Stimulated activated CD4-positive, alpha-beta T cell treated with anti-CD3 and anti-CD28 coated beads, Interleukin-4, amount 100 ng/mL, for 48 hours (primary cell): ENCODE results near the gene OTUD5.
A peak's percentile ranks its signal among the peaks of the same experiment; 100 is the strongest.

Experiments
- DNase-seq, 2 donors: peaks; one replicate each; pipeline ENCODE4 v3.0.0-alpha.2; 2020; ENCODE audit warnings: low read depth in 2 of 2

Gene OTUD5

DNA sequence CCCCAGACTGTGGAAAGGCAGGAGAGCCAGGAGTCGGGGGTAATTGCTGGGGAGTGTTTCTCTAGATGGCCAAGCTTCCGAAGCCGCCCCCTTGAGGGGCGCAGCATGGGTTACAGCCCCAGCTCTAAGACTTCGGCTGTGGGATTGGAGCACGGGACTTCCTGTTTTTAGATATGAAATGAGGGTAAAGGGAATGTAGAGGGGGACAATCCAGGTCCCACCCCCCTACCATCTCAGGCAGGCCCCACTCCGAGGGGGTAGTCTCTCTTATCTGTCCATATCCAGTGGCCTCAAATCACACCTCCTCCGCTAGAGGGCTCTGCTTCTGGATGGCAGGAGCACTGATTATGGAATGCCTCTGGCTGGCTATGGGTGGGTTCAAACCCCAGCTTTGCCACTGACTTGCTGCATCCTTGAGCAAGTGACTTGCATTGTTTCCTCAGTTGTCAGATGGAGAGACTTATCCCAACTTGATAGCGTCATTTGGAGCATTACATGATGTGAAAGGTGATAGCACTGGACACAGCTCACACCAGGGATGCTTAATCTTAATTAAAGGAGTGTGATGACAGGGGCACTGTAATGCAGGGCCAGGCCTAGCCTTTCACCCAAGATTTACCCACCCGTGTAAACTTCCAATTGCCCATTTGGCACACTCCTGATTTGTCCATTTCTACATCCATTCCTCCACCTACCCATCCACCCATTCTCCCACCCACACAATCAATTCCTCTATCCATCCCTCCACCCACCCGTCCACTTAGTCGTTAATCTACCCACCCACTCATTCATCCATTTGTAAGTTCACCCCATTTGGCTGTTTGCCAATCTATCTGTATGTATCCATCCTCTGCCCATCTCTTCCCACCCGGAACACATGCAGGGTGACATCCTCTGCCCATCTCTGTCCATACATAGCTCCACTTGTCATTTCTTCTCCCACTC lies 15.1 kb upstream of the OTUD5 start:
- DNase-seq, result no peak

DNA sequence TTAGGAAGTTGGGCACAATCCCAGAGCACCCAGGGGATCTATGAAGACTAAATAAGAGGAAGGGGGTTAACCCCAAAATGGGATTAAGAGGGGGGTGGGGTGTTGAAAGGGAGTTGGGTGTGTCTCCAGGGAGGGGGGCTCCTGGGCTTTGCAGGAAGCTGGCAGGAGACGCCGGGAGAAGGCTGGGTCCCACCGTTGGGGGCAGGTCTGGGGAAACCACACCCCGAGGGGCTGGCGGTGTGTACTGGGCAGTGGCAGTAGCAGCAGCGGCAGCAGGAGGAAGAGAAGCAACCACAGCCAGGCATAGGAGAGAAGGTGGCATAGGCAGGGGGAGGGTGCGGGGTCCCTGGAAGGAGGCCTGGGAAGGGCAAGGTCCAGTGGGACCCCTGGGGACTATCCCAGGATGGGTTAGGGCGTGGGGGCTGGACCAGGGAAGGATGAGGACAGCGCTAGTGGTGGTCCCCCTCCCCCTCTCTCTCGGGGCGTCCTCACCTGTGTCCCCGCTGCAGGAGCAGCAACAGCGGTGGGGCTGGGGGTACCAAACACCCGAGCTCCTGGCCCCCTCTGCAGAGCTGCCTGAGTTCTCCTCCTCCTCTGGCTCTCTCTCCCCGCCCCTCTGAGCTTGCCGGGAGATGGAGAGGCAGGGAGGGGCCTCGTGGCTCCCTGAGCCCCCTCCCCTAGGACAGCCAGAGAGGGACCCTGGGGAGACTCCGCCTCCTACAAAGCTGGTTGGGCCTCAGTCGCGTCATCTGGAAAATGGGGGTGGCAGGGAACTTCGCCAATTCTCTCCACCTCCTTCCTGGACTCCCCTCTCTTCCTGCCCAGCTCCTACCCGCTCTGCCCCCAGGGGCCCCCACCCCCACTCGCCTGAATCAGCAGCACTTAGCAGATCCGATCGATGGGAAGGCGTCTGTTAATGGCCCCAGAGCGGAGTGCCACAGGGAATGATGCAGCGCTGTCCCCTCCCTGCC lies 14.1 kb upstream of the OTUD5 start, which contains the start of gene KCND1:
KCND1 (minus strand) TSS at position 596 of the 971 bp plus-strand sequence. CDS start 1,573 bp downstream, outside the sequence.
- DNase-seq, result no peak

DNA sequence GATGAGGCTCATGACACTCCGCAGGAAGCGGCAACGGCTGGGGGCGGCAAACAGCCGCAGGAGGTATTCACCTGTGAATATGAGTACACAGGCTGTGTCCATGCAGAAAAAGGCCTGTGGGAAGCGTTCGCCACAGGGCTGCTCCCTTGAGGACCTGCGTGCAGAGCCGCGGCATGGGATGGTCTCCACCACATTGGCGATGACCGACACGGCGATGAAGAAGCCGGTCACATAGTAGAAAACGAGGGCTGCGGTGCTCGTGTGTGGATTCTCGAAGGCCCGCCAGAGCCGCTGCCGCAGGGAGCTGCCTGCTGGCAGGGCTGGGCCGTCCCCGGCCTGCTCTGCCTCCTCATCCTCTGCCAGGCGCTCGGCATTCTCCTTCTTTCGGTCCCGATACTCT lies 12.1 kb upstream of the OTUD5 start:
- no peak for DNase-seq

DNA sequence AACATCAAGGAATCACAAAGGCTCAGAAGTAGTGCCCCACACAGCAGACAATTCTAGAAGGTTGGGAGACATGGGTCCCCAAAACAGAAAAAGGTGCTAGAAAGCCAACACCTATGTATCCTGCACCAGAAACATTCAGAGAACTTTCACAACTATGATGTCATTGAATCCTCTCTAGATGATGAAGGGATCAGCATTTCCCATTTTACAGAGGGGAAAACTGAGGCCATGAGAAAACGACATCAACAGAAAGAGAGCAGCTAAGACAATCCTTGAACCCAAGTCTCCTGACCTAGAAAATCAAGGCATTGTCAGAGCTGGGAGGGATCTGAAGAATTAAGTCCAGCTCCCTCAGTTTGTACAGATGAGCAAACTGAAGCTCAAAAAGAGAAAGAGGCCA lies 11.0 kb upstream of the OTUD5 start:
- DNase-seq, result no peak

DNA sequence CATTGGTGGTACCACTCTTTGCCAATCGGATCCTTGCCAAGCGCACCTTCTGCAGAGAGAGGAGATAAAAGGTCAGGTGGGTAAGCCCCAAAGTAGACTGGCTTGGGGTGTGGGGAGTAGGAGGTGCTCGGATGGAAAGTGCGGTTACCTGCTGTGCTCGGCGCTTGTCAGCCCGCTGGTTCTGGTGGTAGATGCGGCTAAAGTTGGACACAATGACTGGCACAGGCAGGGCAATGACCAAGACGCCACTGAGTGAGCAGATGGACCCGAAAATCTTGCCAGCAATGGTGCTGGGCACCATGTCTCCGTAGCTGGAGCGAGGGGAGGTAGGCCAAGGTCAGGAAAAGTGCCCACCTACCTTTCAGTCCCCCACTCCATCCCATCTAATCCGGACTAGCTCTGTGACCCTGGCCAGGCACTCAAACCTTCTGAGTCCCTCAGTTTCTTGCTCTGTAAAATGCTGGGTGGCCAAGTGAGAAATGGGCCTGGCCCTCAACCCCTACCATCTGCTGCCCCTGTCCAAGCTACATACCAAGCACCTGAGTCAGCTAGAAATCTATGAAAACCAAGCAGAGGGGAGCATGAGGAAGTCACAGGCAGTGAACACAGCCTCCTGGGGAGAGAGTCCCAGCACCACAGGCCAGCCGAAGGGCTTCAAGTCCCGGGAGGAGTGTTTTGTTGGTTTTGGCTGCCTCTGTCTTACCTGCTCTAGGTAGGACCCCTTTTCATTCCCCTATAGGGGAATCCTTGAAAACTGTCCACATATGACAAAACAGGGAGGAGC lies 9.6 kb upstream of the OTUD5 start:
- DNase-seq, result no peak

DNA sequence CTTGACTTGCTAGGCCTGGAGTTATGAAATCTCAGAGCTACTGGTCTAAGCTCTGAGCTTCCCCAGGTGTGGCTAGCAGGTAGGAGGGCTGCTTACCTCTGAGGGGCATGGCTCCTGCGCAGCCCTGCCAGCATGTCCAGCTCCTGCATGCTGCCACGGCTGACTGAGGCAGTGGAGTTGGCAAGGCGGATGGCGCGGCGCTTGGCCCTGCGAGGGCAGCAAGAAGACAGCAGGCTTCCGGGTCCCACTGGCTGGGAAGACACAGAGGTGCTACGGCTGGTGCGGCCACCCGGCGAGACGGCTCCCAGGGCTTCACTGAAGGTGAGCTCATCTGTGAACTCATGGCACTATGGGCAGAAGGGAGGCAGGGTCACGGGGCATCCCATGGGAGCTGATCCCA lies 8.6 kb upstream of the OTUD5 start:
- no peak for DNase-seq

DNA sequence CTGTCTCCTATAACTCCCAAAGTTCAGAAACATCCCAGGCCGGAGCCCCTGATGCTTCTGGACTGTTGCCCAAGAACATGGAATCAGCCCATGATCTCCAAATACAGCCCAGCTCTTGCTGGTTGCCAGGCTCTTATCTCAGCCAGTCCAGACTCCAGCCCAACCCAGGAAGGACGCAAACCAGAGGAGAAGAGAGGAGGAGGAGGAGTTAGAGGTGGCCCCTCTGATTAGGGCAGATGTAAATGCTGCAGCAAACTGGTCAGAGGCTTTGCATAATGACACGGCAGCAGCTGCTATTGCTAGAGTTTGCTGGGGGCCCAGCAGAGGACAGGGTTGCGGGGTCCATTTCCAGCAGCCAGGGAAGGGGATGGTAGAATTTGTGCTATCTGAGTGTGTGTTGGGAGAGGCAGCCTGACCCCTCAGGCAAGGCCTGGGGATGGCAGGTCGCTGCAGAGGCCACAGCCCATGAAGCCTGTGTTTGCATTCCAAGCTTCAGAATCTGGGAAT lies 4.2 kb upstream of the OTUD5 start:
- no peak for DNase-seq

DNA sequence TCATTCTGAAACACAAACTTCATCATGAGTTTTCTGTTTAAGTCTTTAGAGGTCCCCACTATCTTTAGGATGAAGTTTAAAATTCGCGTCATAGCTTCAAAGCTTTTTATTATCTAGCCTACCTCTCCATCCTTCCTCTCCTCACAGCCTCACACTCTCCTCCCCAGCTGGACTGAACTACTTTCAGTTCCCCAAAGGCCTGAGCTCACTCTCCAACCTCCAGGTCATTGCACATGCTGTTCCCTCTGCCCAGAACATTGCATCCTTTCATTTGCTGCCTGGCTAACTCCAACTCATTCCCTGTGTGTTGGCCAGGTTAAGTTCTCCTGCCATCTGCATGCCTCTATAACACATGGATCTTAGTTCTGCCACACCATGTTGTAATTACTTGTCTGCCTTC lies 2.9 kb upstream of the OTUD5 start:
- DNase-seq, result no peak

DNA sequence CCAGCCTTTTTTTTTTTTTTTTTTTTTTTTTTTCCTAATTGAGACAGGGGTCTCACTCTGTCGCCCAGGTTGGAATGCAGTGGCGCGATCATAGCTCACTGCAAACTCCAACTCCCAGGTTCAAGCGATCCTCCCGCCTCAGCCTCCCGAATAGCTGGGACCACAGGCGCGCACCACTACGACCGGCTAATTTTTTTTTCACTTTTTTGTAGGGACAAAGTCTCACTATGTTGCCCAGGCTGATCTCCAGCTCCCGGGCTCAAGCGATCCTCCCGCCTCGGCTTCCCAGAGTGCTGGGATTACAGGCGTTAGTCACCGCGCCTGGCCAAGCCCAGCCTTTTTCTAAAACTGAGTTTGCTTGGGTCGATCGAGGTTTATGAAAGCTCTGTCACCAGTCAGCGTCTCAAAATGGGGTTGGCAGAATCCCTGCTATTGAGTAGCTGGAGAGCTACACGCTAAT lies 1.3 kb upstream of the OTUD5 start:
- DNase-seq, result no peak

DNA sequence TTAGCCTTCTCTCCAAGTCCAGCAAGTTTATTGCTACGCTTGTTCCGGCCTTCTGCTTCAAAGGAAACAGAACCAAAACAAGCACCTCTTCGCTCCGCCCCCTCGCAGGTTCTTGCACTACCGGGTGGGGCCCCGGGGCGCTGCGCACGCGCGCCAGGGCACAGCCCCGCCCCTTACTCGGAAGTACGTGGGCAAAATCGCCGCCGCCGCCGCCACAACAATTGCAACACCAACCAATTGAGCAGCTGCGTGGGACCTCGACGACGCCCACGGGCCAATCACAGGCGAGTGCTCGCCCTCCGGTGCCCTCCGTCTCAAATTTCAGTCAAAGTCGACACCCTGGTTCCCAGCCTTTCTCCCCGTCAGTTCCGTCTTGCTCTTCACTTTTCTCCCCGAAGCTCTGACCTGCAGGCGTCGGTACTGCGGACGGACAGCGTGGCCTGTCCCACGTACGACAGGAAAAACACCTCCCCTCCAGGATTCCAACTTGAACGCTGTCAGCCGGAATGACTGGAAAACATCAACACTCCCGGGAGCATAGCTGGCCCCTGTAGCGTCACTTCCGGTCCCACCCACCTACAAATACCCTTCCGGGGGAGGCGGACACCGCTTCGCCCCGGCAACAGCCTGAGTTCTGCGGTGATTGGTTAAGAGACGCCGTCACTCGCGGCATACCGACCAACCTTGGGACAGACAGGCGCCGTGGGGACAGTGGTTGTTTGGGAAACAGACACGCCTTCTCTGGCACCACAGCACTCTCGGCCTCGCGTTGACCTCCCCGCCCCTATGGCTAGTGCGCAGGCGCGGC lies 624 bp upstream of the OTUD5 start:
- peak; percentile 79 to 87 for DNase-seq

DNA sequence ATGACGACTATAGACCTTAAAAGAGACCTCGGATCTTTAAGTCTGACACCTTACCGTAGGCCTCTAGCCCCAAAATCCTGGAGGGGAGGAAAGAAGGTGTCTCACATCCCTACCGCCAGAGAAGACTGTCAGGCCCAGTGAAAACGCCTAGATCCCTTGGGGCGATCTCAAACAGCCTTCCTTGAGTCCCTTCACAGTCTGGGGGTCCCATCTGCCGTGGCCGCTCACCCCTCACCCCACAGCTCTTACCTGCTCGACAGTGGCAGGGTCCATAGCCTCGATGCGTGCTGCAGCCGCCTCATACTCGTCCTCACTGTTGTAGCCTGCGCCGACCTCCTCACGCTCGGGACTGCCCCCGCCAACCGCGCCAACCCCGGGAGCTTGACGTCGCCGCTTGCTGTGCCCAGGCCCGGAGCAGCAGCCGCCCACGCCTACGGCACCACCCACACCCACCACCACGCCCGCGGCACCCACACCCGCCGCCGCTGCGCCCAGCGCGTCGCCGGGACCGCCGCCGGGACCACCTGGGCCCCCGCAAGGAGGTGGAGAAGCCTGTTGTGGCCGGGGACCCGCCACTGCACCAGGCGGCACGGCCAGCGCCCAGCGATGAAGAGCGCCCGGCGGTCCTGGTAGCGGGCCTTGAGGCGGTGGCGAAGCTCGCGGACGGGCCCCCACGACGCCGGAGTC lies 536 bp downstream of the OTUD5 start:
- DNase-seq, result peak in 1 of 2 donors; percentile 37

DNA sequence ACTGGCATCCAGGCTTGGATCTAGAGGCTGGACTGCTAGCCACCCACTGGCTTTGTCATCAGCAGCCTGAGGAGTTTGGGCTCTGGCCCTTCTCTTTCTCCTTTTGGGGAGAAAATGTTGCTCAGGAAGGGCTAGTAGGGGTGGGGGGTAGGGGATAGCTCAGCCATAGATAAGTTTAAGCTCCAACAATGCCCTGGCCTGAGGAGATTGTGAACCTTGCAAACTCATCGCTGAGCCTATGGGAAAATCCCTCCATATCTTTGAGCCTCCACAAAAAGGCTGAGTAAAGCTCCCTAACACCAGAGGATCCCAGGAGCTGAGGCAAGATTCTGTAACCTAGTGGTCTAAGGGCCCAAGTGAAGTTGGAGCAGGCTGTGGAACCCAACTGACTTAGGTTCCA lies 8.8 kb downstream of the OTUD5 start:
- no peak for DNase-seq

DNA sequence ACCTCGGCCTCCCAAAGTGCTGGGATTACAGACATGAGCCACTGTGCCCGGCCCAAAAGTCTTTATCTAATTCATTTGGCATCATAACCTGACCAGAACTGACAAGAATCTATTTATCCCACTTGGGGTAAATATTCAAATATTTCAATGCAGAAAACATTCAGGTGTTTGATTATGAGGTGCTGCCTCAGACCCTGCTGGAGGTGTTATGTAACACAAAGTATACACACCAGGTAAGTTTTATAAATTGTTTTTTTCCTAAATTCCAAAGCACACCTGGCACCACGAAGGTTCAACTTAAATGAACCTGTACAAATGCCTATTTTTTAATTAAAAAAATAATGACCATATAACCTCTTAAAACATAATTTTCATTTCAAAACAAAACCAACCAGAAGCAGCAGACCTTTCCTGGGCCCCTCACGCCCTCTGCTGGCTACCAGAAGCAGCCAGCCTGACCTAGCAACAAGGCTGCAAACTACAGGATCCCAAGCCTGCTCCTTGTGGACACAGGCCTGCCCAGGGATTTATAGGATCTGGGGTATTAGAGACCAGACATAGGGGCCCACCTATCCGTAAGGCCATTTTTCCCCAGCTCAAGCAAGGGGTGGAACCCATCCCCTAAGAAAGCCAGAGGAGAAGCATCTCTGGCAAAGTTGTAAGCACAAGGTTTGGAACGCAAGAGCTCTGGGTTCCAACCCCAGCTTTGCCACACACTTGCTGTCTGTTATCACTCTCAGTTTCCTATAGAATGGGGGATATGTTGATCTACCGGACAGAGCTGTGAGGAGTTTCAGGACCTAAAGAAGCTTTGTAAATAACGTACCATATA lies 11.7 kb downstream of the OTUD5 start:
- DNase-seq, result no peak

DNA sequence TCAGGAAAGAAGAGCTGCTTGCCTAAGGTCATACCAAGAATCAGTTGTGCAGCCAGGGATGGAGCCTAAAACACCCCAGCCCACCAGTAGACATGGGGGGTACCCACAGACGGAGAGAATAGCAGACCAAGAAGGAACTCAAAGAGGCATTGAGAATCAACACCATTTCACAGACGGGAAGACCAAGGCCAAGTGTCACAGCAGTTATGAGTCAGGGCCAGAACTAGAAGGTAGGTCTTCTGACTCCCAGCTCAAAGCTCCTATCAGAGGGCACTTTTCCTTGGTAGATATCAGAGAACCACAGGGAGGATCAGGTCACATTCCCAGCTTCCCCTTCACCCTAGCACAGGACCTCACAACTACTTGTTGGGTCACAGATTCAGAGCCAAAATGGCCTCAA lies 14.5 kb downstream of the OTUD5 start:
- no peak for DNase-seq

DNA sequence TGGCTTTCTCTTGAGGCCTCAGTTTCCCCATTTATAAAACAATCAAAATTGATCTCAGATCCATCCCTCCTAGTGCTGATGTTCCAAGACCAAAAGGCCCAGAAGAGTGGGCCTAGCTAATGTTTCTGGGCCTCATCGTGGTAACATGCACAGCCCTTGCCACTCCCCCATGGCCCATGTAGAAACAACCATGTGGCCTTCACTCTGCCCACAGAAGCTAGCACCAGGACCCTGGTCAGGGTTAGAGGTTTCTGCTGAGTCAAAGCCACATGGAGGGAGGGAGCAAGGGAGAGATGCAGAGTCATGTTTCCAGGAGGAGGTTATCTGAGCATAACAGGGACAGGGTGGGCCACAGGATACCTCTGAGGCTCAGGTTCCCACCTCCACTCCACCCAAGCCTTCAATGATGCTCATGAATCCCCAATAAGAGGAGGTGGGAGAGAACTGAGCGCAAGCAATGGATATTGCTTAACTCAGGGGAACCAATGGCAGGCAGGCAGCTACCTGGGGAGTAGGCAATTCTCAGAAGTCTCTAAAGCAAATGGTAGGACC lies 16.9 kb downstream of the OTUD5 start:
- no peak for DNase-seq

DNA sequence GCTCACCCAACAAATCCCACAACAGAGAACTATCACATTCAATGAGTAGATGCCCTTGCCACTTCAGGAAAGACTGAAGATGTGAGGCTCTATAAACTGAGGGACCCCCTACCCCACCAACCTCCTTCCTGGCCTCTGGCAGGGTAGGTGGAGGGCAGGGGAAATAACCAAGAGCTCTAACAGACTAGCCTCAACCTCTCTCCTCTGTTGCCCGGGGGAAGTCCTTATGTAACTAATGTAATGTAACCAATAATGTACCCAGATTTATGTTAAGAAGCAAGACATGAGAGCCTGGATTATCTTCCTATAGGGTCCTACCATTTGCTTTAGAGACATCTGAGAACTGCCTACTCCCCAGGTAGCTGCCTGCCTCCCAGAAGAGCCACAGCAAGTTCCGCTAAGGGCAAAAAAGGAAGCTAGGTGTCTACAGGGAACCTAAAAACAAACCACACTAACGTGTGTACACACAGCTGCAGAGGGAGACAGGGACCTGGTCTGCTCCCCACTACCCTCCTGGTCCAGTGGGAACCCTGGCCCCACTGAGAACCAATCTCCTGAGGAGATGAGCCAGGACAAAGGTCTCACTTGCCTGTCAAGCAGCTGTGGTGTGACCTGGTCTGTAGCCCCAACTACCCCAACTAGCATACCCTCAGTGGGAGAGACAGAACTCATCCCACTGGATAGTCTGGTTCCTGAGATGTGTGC lies 17.7 kb downstream of the OTUD5 start:
- DNase-seq, result no peak

DNA sequence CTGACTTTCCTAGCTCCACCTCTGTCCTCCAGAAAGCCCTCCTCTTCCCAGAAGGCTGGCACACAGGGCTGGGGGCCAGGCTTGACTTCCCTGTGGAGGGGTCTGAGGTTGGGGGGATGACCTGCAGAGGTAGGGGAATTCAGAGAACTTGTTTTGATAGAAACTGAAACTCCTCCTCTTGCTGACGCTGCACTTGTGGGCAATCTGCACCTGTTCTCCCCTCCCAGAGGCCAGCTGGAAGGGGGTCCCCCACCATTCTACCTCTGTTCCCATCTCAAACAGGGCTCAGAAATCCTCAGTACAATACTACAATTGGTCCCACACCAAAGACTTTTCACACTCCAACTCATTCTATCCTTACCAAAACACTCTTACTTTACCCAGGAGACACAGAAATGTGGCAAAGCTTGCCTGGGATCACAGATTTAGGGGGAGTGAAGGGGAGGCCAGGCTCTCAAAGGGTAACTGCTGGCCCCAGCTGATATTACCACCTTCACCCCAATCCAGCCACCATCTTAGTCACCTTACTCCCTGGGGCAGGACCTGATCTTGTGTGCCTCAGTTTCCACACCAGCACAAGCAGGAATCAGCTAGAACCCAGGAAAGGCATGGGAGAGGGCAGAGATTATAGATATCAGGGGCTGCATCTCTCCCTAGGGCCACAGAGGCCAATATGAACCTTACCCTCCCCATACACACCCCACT lies 18.5 kb downstream of the OTUD5 start:
- DNase-seq, result peak; percentile 49 to 75
